Measurements from ENCODE around the gene LRRC32. TPM values are rescaled to one million over a fixed set of nuclear protein-coding genes. Genes with fewer than 3 reads are reported as not detected.

LRRC32 gene
- total RNA-seq, 6 donors from 2014 or later, result 41.3 to 118 (median 60.3) TPM

- peak in 1 of 2 donors; percentile 60 for DNase-seq
Measured at GRCh38 chr11:76663912-76664440, 6.6 kb downstream of the LRRC32 start.

GRCh38 chr11:76663486-76663810, 7.1 kb downstream of the LRRC32 start:
- DNase-seq, result no peak
- peaks cover 14 to 34% (median 30%) of the 10 kb centered on the region in 4 donors for H3K4me1 ChIP-seq
- H3K27ac ChIP-seq, result peak overlapping the region in 1 of 4 donors; percentile 82
- H3K27me3 ChIP-seq, result no peaks in the 10 kb centered on the region
- TF ChIP-seq CTCF (IDR thresholded peaks at IDR 0.05), result no peak
- TF ChIP-seq EP300 (IDR thresholded peaks at IDR 0.05), result no peak
- TF ChIP-seq POLR2AphosphoS5 (IDR thresholded peaks at IDR 0.05), result no peak
- TF ChIP-seq POLR2A (IDR thresholded peaks at IDR 0.05), result no peak
- no peak overlapping the region for H3K4me3 ChIP-seq
- no peaks in the 10 kb centered on the region for H3K9me3 ChIP-seq
- no peak for ATAC-seq (ENCODE audit: low FRiP score in 2 of 2)
- 87% methylated on average over 2 of the region's 2 CpGs; no CpG with 5 or more reads in 1 of the 2 donors for WGBS, 2 donors
- H3K36me3 ChIP-seq, result peaks cover 0 to 61% (median 12%) of the 10 kb centered on the region in 4 donors

More at GRCh38 chr11:76663912-76664440, 6.6 kb downstream of the LRRC32 start:
- peaks cover 14 to 31% (median 28%) of the 10 kb centered on the region in 4 donors for H3K4me1 ChIP-seq
- peaks cover 0 to 56% (median 12%) of the 10 kb centered on the region in 4 donors for H3K36me3 ChIP-seq
- H3K27me3 ChIP-seq, result no peaks in the 10 kb centered on the region
- no peak for ATAC-seq (ENCODE audit: low FRiP score in 2 of 2)
- H3K27ac ChIP-seq, result peak overlapping the region; percentile 82 to 91 (median 86)
- no peaks in the 10 kb centered on the region for H3K9me3 ChIP-seq
- H3K4me3 ChIP-seq, result no peak overlapping the region
- TF ChIP-seq POLR2AphosphoS5 (IDR thresholded peaks at IDR 0.05), result no peak
- WGBS, 2 donors, result 81 to 88% methylated on average over 7 of the region's 7 CpGs

GRCh38 chr11:76662656-76663485, 7.7 kb downstream of the LRRC32 start:
- 92% methylated on average over 12 to 13 of the region's 13 CpGs for WGBS, 2 donors
- Histone ChIP-seq H3K9me3 (no peaks in the 10 kb centered on the region), H3K4me3 (no peak overlapping the region), H3K27me3 (no peaks in the 10 kb centered on the region), H3K36me3 (peaks cover 0 to 67% (median 13%) of the 10 kb centered on the region in 4 donors), H3K4me1 (peaks cover 14 to 34% (median 31%) of the 10 kb centered on the region in 4 donors), H3K27ac (peak overlapping the region in 2 of 4 donors; percentile 21 to 35)
- no peak for TF ChIP-seq EP300 (IDR thresholded peaks at IDR 0.05)
- TF ChIP-seq CTCF (IDR thresholded peaks at IDR 0.05), result no peak
- TF ChIP-seq POLR2A (IDR thresholded peaks at IDR 0.05), result no peak
- TF ChIP-seq POLR2AphosphoS5 (IDR thresholded peaks at IDR 0.05), result no peak
- no peak for ATAC-seq (ENCODE audit: low FRiP score in 2 of 2)
- no peak for DNase-seq

- 73 to 86% methylated on average over 6 of the region's 6 CpGs for WGBS, 2 donors
- DNase-seq, result no peak
Measured at GRCh38 chr11:76661834-76662434, 8.6 kb downstream of the LRRC32 start.

More at GRCh38 chr11:76661834-76662434, 8.6 kb downstream of the LRRC32 start:
- TF ChIP-seq POLR2AphosphoS5 (IDR thresholded peaks at IDR 0.05) (no peak), POLR2A (IDR thresholded peaks at IDR 0.05) (no peak), CTCF (IDR thresholded peaks at IDR 0.05) (no peak), EP300 (IDR thresholded peaks at IDR 0.05) (no peak)
- peaks cover 20 to 38% (median 30%) of the 10 kb centered on the region in 4 donors for H3K4me1 ChIP-seq
- no peaks in the 10 kb centered on the region for H3K27me3 ChIP-seq
- H3K9me3 ChIP-seq, result no peaks in the 10 kb centered on the region
- H3K36me3 ChIP-seq, result peaks cover 0 to 76% (median 16%) of the 10 kb centered on the region in 4 donors
- ATAC-seq (ENCODE audit: low FRiP score in 2 of 2), result no peak
- peak overlapping the region in 2 of 4 donors; percentile 7 to 35 for H3K27ac ChIP-seq
- no peak overlapping the region for H3K4me3 ChIP-seq
